HG02938 (cell line): ENCODE data around the gene ARHGEF6.
"Not testable (repeated sequence)": the region's sequence is repeated elsewhere in the genome, so short reads cannot be mapped to it uniquely, and the experiment has no call there.

Experiments used
- ATAC-seq: cut with Tn5 transposase; IDR thresholded peaks from one replicate; pipeline ENCODE4 v1.9.1; 2021; ENCODE audit warnings: mild to moderate bottlenecking, moderate library complexity; ENCODE audit not compliant: unreplicated experiment

Gene ARHGEF6

DNA sequence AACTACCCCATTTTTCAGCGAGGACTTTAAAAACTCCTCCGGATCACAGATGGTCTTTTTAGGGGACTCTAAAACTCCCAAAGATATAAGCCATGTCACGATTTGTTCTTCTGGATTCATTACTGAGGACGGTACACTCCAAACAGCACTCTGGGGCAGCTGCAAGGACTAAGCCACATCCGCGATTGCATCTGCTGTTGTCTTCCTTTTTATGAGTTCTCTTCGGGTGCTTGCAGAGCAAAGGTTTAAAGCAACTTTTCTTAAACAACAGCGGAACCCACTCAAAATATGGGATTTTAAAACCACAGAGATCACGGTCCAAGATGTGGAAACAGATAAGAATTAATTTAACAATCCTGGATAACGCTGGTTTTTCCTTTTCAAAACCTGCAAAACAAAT is at the start of gene ARHGEF6:
TSS of gene ARHGEF6 (minus strand) at position 170 of the 400 bp plus-strand sequence. CDS start at position 120, 50 bp downstream.
- no peak for ATAC-seq

- ATAC-seq: no peak
Observed at GRCh38 chrX:136829413-136829812, 48.7 kb upstream of the ARHGEF6 start.

GRCh38 chrX:136828830-136829229 is 48.1 kb upstream of the ARHGEF6 start:
- ATAC-seq: no peak

GRCh38 chrX:136827026-136827425 is 46.3 kb upstream of the ARHGEF6 start:
- no peak for ATAC-seq

DNA sequence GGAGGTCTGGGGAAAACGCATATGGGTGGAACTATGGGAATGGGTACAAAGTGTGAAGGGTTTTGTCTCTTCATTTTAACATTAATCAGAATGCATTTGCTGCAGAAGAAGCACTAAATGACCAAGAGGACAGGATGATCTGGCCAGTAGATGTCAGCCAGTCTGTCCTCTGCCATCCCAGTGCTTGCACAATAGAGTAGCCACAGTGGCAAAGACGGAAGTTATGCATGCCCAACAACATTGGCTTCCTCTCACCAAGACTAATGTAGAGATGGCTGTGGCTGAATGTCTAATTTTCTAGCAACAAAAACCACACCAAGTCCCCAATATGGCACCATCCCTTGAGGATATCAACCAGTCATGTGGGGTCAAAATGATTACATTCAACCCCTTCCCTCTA is 45.0 kb upstream of the ARHGEF6 start:
- ATAC-seq: no peak

DNA sequence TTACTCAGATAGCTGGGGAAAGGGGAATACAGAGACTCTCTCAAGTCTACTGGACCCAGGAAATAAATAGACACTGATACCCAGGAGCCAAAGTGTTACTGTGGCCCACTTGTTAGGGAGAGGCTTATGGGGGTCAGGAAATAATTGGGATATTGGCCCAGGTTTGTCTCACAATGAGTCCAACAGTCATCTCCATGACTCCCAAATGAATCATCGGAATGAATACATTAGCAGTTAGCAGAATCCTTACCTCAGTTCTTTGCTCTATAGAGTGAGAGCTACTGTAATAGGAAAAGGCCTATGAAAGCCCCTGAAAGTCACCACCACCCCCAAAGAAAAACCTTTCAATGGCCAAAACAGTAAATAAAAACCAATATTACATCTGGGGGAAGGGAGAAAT is 42.4 kb upstream of the ARHGEF6 start:
- no peak for ATAC-seq

DNA sequence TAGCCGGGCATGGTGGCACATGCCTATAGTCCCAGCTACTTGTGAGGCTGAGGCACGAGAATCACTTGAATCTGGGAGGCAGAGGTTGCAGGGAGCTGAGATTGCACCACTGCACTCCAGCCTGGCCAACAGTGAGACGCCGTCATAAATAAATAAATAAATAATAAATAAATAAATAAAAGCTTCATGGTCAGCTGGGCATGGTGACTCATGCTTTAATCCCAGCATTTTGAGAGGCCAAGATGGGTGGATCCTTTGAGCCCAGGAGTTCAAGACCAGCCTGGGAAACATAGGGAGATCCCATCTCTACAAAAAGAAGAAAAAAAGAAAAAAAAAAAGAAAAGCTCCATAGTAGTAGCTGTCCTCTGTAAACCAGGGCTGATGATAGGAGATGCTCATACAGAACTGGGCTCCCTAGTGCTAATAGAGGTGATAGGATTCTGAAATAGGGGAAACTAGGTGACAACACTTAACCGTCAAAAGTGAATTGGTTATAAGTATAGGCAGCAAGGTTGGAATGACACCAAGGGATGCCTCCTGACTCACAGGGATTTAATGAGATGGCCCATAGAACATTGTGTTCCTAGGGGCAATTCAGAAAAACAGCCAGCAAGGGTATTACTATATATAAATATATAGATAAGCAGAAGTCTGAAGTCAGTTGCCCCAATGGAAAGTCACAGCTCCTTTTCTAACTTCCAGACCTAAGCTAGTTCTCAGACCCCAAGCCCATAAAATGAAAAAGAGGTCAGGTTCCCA is 41.8 kb upstream of the ARHGEF6 start:
- no peak for ATAC-seq

DNA sequence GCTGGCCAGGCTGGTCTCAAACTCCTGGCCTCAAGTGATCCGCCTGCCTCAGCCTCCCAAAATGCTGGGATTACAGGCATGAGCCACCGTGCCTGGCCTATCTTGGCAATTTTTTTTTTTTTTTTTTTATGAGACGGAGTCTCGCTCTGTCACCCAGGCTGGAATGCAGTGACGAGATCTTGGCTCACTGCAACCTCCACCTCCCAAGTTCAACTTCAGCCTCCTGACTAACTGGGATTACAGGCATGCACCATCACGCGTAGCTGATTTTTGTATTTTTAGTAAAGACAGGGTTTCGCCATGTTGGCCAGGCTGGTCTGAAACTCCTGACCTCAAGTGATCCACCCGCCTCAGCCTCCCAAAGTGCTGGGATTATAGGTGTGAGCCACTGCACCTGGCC is 39.0 kb upstream of the ARHGEF6 start:
- ATAC-seq: not testable (repeated sequence)

GRCh38 chrX:136819031-136819703 is 38.4 kb upstream of the ARHGEF6 start:
- no peak for ATAC-seq

- ATAC-seq: no peak
Observed at GRCh38 chrX:136816975-136817374, 36.2 kb upstream of the ARHGEF6 start.

- ATAC-seq: no peak
Observed at GRCh38 chrX:136814847-136815750, 34.4 kb upstream of the ARHGEF6 start.

GRCh38 chrX:136812286-136812685 is 31.6 kb upstream of the ARHGEF6 start:
- no peak for ATAC-seq

GRCh38 chrX:136810493-136810892 is 29.8 kb upstream of the ARHGEF6 start:
- no peak for ATAC-seq

GRCh38 chrX:136806891-136807410 is 26.2 kb upstream of the ARHGEF6 start:
- no peak for ATAC-seq

DNA sequence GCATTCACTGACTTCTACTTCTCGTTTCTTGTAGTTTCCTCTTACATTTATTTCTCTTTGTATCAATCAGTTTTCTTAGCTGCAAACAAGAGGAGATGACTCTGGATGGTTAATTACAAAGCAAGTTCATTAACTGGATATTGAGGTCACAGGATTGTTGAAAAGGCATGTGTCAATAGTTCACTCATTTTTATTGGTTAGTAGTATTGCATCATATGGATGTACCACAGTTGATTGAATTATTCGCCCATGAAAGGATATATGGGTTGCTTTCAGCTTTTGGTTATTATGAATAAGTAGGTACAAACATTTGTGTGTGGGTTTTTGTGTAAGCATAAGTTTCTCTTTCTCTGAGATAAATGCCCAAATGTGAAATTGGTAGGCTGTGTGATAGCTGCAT is 21.8 kb upstream of the ARHGEF6 start:
- ATAC-seq: no peak

DNA sequence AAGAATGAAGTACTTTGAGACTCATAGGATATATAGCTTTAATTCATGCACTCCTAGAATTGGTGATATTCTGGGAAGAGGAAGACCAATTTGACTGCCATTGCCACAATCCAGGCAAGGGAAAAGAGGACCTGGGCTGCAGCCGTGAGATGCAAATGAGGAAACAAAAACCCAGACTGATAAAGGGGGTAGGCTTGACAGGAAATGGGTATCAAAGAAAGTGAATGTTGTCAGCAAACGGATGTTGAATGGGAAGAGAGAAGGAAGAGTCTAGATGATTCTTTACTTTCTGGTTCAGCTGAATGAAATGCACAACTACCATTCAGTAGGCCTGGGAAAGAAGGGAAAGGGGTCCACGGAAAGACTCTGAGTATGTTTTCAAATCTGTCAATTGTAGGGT is 17.1 kb upstream of the ARHGEF6 start:
- no peak for ATAC-seq

GRCh38 chrX:136795132-136795531 is 14.4 kb upstream of the ARHGEF6 start:
- ATAC-seq: not testable (repeated sequence)

- ATAC-seq: not testable (repeated sequence)
Observed at GRCh38 chrX:136794660-136795059, 13.9 kb upstream of the ARHGEF6 start.

GRCh38 chrX:136794080-136794479 is 13.3 kb upstream of the ARHGEF6 start:
- no peak for ATAC-seq

GRCh38 chrX:136789856-136790255 is 9.1 kb upstream of the ARHGEF6 start:
- no peak for ATAC-seq

- no peak for ATAC-seq
Observed at GRCh38 chrX:136784231-136784630, 3.5 kb upstream of the ARHGEF6 start.
